Bronchial epithelial cell (primary cell): ENCODE results near the gene DHX40. TPM values are rescaled to one million over a fixed set of nuclear protein-coding genes. Genes with fewer than 3 reads are reported as not detected.
"Not testable (repeated sequence)": the region's sequence is repeated elsewhere in the genome, so short reads cannot be mapped to it uniquely, and the experiment has no call there.

Experiments used
- DNase-seq: peaks from one replicate; pipeline ENCODE4 v3.0.0-alpha.2; 2010; ENCODE audit warnings: low read depth
- FAIRE-seq: peaks from 2 replicates; lab custom pipeline; 2011; peaks lifted over from hg19 to GRCh38; lab: Jason Lieb, UNC
- H3K27me3 ChIP-seq: 2 replicates; pipeline ENCODE4 v1.5.1; 2011; ENCODE audit warnings: low read length; ENCODE audit not compliant: control insufficient read depth, insufficient read depth
- H3K36me3 ChIP-seq: 2 replicates; pipeline ENCODE4 v1.5.1; 2011; ENCODE audit warnings: low read length; ENCODE audit not compliant: control insufficient read depth, insufficient read depth
- H3K4me3 ChIP-seq: 2 replicates; pipeline ENCODE4 v1.5.1; 2011; ENCODE audit warnings: mild to moderate bottlenecking, low read depth, low read length, control low read depth
- CTCF ChIP-seq: IDR thresholded peaks from 2 replicates; pipeline ENCODE4 v1.5.1; 2011; ENCODE audit warnings: mild to moderate bottlenecking, moderate library complexity, low read length, control low read depth, inconsistent platforms; ENCODE audit not compliant: insufficient read depth, severe bottlenecking
- total RNA-seq: library from RNA; depleted of rRNA; stranded (reverse); fragments of >200 nt; gene quantifications from 2 replicates; pipeline ENCODE4 v1.2.1, GENCODE V29; 2014

Gene DHX40
- total RNA-seq, 1 donor from 2014 or later = 37.6 TPM

- TF ChIP-seq CTCF = no peak
- DNase-seq (no peak), FAIRE-seq (no peak)
- Histone ChIP-seq H3K4me3 (no peak overlapping the region), H3K27me3 (no peaks in the 10 kb centered on the region), H3K36me3 (no peaks in the 10 kb centered on the region)
These were observed 7.0 kb downstream of the DHX40 start for GRCh38 chr17:59572301-59572924.

GRCh38 chr17:59584168-59584567 lies 18.8 kb downstream of the DHX40 start:
- not testable (repeated sequence) for H3K27me3 ChIP-seq, DNase-seq, FAIRE-seq, H3K36me3 ChIP-seq, H3K4me3 ChIP-seq

- no peak for DNase-seq
- peaks cover 2% of the 10 kb centered on the region for H3K36me3 ChIP-seq
- TF ChIP-seq CTCF = no peak
- no peak for FAIRE-seq
- no peak overlapping the region for H3K4me3 ChIP-seq
- H3K27me3 ChIP-seq = no peaks in the 10 kb centered on the region
These were observed 34.8 kb downstream of the DHX40 start for GRCh38 chr17:59600169-59600568.

- Histone ChIP-seq H3K4me3 (no peak overlapping the region), H3K36me3 (peaks cover 2% of the 10 kb centered on the region), H3K27me3 (no peaks in the 10 kb centered on the region)
- no peak for TF ChIP-seq CTCF
- FAIRE-seq (no peak), DNase-seq (no peak)
These were observed 35.7 kb downstream of the DHX40 start for GRCh38 chr17:59601130-59601529.

GRCh38 chr17:59607061-59607460 lies 41.7 kb downstream of the DHX40 start:
- DNase-seq (no peak), FAIRE-seq (no peak)
- Histone ChIP-seq H3K4me3 (no peak overlapping the region), H3K27me3 (no peaks in the 10 kb centered on the region), H3K36me3 (peaks cover 3% of the 10 kb centered on the region)
- TF ChIP-seq CTCF = no peak

GRCh38 chr17:59607817-59608403 lies 42.5 kb downstream of the DHX40 start:
- TF ChIP-seq CTCF = no peak
- DNase-seq (no peak), FAIRE-seq (no peak)
- peaks cover 3% of the 10 kb centered on the region for H3K36me3 ChIP-seq
- no peaks in the 10 kb centered on the region for H3K27me3 ChIP-seq
- no peak overlapping the region for H3K4me3 ChIP-seq
